GM19043 (cell line): ENCODE measurements around the gene MYL10.

Source experiments
- ATAC-seq: cut with Tn5 transposase; IDR thresholded peaks from one replicate; pipeline ENCODE4 v1.9.1; 2021; ENCODE audit warnings: low read depth; ENCODE audit not compliant: unreplicated experiment

MYL10 gene

DNA sequence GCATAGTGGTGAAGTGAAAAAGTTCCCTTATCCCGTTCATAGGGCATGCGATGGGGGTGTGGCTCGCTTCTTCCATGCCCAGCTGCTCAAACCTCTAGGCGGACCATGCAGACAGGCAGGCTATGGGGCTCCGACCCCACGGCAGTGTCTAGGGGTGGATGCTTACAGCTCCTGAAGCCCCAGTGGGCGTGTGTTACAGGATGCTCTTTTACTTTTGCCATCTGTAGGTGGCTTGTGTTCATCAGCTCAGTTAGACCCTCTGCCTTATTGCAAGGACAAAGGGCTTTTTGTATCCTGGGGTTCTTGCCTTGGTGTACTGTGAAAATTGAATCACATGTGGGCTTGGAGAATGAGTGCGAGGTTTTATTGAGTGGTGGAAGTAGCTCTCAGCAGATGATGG, at the start of gene MYL10:
MYL10 (minus strand) TSS at position 126 of the 400 bp plus-strand sequence. CDS start 178 bp downstream, outside the sequence.
- ATAC-seq = no peak

DNA sequence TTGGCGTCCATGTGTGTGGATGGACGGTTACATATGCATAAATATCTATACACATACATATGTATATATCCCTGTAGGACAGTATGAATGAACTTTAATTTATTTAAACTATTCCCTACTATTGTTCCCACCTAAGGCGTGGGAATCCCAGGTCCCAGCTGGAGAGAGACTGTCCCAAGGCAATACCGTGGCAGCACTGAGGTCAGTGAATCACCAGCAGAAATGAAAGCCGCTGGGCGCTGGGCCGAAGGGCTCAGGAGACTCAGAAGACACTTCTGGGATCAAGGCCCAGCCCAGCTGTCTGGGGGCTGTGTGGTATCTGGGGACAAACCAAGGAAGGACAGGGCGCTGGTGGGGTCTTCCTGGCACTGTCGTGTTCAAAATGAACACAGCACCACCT, 49.6 kb upstream of the MYL10 start:
- no peak for ATAC-seq

DNA sequence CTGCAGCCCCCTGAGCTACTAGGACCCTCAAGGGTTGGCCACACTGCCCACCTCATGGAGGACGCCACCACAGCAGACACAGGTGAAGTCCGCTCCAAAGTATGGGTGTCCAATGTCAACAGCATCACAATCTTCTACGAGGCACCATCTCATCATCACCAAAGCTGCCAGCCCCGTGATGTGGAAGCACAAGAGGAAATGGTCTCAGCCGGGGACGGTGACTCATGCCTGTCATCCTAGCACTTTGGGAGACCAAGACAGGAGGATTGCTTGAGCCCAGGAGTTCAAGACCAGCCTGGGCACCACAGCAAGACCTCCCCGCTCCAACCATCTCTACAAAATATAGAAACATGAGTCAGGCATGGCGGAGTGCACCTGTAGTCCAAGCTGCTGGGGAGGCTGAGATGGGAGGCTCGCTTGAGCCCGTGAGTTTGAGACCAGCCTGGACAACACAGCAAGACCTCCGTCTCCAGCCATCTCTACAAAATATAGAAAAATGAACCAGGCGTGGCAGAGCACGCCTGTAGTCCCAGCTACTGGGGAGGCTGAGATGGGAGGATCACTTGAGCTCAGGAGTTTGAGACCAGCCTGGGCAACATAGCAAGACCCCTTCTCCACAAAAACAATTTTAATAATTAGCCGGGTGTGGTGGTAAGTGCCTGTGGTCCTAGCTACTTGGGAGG, 48.8 kb upstream of the MYL10 start:
- no peak for ATAC-seq

DNA sequence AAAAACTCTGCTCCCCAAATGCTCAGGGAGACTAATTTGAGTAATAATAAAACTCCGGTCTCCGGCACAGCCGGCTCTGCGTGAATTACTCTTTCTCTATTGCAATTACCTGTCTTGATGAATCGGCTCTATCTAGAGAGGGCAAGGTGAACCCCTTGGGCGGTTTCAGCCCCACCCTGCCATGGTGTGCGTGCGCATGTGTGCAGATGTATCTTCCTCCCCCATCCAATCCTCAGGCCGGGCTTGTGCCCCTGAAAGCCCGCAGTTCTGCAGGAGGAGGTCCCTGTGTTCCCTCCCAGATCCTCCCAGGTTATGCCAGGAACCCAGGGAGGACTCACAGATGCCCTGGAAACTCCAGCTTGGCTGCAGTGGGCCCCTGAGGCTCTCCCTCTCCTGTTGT, 48.3 kb upstream of the MYL10 start:
- ATAC-seq = no peak

DNA sequence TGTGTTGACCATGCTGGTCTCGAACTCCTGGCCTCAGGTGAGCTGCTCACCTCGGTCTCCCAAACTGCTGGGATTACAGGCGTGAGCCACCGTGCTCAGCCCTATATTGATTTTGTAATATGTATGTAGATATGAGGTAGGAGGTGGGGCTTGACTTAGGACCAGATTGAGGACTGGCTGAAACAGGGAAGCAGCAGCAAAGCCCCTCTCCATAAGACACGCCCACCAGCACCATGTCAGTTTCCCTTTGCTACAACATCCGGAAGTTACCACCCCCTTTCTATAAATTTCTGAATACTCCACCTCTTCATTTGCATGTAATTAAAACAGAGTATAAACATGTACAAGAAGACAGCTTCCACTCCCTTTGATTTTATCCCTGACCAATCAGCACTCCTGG, 47.9 kb upstream of the MYL10 start:
- no peak for ATAC-seq

DNA sequence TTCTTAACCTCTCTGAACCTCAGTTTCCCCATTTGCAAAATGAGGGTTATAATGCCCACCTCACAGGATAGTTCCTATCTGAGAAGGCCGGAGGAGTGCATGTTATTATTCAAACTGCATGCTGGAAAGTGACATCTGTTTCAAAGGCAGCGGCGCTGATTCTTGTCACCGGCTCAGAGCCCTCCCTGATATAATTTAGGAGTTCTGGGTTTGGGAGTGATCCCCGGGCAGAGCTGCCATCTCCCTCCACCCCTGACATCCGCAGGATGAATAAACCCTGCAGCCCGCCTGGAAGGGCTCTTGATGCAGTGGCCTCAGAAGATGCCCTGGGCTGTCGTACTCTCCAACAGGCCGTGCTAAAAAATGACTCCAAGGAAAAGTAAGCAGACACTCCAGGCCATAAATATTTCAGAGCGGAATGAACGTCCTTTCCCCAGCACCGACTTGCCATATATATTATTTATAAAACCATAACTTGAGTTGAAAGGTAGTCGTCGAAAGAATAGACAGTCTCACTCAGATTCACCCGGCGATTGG, 47.0 kb upstream of the MYL10 start:
- ATAC-seq = no peak

DNA sequence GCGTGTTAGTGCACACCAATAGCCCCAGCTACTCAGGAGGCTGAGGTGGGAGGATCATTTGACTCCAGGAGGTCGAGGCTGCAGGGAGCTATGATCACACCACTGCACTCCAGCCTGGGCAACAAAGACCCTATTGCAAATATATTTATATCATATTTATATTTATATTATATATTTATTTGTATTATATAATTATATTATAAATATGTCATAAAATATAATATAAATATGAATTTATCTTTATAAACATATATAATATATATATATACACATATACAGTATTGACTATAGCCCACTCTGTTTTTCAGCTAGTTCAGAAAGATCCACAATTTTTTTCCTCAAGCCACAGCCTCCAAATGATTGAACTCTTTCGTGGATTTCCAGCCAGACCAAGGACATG, 45.3 kb upstream of the MYL10 start:
- ATAC-seq = no peak

DNA sequence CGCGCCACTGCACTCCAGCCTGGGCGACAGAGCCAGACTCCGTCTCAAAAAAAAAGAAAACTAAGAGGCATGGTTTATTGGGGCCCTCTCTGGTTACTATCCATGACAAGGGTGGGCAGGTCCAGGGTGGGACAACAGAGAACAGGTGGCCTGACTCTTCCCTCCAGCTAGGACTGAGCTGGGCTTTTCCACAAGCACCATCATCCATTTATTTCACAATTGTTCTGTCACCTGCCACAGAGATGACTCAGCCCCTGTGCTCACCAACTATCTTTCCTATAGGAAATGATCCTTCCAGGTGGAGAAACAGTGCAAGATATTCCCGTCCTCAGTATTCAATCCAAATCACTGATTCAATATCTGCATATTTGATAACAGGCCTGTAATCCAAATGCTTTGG, 44.9 kb upstream of the MYL10 start:
- no peak for ATAC-seq

DNA sequence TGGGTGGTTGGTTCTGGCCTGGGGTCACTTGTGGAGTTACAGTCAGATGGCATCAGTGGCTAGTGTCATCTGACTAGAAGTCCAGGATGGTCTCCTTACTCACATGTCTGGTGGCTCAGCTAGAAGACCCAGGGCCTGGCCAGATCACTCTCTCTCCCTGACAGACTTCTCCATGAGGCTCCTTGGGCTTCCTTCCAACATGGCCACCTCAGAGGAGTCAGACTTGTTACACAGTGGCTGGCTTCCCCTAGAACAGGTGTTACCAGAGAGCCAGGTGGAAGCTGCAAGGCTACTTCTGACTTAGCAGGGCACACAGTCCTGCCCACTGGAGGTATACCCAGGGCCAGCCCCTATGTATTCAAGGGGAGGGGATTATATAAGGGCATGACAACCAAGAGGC, 44.2 kb upstream of the MYL10 start:
- no peak for ATAC-seq

DNA sequence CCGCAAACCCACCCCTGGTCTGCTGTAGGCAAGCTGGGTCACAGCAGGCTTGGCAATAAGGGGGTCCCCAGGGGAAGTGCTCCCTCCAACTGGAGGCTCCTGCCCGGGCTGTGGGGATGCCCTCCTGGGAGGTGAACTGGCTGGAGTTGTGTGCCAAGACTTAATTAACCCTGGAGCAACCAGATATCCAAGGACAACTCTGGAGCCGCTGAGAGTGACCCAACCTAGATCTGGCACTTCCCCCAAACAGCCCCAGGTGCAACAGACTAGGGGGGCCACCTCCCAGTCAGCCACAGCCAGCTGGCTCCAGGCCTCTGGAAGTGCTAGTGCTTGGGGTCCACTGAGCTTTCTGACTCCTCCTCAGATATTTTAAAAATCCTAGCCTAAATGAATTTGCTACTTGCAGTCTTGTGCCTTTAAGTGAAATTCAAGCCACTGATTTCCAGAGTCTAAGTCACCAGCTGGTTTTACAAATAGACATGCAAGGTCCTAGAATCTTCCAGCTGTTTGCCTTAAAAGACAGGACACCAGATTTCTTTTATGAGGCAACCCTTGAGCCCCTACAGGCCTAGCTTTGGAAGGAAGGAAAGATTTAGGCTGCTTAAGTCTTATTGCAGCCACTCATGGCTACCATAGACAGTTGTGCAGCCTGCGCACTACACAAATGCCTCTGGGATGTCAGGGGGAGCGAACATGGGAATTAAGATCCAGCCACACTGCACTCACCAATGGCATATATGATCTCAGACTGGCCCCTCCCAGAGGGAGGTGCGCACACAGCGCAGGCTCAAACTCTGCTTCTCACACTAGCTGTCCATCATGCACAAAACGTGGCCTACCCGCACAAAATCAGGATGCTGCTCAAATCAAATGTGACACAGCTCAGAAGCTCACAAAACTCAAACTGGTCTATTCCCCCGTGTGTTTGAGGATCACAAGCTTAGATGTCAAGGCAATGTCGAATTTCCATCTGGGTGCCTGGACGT, 42.6 kb upstream of the MYL10 start:
- no peak for ATAC-seq

DNA sequence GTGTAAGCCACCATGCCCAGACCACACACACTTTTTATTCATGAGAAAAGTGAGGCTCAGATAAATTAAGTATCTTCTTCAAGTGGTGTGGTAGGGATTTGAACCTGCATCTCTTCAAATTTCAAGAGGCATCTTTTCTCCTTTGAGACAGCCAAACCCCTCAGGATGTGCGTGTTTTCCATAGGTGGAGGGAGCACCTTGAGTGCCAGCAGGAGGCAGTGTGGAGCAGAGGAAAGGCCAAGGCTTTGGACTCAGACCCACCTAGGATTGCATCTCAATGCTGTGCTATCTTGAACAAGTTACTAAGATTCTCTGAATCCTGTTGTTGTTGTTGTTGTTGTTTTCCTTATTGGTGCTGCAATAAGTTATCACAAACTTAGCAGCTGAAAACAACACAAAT, 40.2 kb upstream of the MYL10 start:
- no peak for ATAC-seq

DNA sequence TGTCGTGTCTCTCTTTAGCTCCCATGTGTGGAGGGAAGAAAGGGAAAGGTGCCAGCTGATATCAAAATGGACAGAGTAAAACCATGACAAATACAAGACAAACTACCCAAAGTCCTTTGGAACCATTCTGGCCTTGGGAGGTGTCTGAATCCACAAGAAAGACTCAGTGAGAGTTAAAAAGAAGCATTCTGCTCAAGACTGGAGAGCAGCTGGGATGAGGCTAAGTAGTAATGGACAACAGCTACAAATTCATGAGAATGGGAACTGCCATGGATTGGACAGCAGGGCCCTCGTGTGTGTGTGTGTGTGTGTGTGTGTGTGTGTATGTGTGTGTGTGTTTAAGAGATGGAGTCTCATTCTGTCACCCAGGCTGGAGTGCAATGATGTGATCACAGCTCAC, 39.6 kb upstream of the MYL10 start:
- no peak for ATAC-seq

DNA sequence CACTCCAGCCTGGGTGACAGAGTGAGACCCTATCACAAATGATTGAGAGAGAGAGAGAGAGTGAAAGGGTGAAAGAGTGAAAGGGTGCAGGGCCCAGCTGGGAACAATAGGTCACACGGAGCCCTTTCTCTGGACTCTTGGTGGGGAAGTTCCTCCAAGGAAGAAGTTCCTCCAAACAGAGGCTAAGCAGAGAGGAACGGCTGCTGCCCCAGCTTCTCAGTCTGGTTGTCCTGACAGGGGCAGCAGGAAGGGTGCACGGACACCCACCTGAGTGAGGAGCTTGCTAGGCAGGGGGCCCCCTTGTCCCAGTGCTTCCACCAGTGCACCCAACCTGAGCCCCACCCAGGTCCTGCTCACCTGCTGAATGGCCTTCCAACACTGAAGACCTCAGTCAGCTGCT, 38.8 kb upstream of the MYL10 start:
- ATAC-seq = no peak

DNA sequence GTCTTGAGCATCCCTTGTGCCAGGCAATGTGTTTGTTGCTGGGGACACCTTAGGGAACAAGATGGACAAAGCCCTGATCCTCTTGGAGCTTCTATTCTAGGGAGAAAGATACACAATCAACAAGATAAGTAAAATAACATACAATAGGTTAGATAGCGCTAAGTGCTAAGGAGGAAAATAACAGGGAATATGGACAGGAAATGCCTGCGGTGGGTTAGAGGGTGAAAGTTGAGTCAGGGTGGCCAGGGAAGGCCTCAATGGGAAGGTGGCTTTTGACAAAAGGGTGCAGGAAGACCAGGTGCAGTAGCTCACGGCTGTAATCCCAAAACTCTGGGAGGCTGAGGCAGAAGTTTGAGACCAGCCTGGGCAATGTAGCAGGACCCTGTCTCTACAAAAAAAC, 38.3 kb upstream of the MYL10 start:
- no peak for ATAC-seq

DNA sequence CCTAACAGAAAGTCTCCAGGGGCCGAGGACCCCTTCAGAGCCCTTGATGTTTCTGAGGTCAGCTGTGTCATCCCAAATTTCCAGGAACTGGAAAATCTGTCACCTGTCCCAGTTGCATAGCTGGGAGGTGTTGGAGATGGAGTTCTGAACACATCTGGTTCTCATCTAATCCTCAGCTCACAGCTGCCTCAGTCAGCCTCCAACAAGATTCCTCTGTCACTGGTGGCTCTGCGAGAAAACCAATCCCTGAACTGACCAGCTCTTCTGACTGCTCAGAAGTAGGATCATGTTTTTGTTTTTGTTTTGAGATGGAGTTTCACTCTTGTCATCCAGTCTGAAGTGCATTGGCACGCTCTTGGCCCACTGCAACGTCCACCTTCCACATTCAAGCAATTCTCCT, 37.6 kb upstream of the MYL10 start:
- no peak for ATAC-seq

DNA sequence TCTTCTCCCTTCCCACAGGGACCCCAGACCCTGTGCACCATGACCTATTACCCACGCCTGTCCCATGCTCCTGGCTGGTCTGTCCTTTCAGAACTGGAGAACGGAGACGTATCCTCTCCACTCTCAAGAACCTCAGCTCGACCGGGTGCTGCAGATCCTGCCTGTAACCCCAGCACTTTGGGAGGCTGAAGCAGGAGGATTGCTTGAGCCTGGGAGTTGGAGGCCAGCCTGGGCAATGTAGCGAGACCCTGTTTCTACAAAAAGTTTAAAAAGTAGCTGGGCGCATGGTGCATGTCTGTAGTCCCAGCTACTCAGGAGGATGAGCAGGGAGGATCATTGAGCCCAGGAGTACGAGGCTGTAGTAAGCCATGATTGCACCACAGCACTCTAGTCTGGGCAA, 37.2 kb upstream of the MYL10 start:
- ATAC-seq = no peak

DNA sequence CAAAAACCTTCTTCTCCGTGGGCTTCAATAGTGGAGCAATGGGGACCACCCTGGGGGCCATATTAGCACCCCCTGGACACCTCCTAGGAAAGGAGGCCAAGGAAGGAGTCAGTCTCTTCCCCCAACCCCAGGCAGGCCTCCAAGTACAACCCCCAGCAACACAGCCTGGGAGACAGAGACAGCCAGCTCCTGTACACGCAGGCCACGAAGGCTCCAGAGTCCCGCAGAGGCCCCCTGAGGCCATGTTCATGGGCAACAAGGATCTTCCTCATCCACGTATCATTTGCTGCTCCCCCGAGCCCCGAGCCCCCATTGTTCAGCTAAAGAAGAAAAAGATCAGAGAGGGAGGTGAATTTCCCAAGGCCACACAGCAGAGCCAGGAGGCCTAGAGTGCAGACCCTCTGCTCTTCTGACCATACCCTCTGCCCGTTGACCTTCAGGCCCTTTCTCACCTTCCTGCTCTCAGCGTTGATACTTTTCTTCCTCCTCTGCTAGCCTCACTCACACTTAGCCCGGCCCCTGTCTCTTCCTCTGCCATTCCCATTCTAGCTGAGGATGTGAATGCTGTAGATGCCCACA, 35.9 kb upstream of the MYL10 start:
- no peak for ATAC-seq

DNA sequence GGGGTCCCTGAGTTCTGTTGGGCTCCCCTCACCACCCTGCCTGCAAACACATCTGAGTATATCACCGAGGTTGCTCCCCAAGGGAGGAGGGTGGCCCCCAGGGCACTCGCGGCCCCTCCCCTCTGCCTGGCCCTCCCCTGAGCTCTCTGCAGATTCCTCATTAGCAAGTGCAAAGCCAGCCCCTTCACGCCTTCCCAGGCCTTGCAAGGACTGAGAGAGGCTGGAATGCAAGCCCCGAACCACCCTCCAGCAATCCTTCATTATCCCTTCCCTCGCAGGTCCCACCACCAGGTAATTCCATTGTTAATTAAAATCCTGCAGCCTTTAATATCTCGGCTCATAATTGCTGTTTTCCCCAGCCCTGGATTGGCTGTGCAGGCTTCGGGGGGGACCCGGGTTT, 35.3 kb upstream of the MYL10 start:
- ATAC-seq = no peak

DNA sequence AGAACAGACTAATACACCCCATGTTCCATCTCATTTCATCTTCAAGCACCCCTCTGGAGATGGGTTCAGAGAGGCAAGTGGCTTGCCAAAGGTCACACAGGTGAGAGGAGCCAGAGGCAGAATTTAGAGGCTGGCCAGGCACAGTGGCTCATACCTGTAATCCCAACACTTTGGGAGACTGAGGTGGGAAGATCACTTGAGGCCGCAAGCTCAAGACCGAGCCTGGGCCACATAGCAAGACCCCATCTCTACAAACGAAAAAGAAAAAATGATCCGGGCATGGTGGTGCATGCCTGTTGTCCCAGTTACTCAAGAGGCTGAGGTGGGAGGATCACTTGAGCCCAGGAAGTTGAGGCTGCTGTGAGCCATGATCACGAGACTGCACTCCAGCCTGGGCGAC, 34.7 kb upstream of the MYL10 start:
- ATAC-seq = no peak

DNA sequence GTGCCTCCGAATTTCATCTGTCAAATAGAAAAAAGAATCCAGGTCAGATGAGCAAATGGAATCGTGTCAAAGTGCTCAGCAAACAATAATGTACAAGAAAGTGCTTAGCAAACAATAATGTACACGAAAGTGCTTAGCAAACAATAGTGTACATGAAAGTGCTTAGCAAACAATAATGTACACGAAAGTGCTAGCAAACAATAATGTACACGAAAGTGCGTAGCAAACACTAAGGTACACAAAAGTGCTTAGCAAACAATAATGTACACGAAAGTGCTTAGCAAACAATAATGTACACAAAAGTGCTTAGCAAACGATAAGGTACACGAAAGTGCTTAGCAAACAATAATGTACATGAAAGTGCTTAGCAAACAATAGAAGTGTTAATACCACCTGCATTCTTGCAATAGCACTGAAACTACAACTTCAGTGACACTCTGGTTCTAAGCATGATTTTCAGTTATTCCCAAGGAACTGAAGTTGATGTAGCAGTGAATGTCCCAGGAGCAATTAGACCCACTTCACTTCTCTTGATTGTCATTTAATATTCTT, 33.4 kb upstream of the MYL10 start:
- no peak for ATAC-seq

DNA sequence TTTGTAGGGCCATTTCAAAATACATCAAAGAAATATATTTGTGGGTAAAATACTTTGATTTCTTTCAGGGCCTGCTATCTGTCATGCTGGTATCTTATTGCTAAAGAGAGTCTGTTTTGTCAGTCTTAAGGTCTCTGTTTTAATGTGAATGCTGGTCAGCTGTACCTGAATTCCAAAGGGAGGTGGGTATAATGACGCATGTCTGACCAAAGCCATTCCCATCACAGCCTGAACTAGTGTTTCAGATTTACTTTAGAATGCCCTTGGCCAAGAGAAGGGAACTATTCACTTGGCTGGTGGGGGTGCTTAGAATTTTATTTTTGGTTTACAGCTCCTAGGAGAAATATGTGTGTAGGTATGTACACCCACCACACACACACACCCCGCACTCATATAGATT, 30.6 kb upstream of the MYL10 start:
- ATAC-seq = no peak
